AG04449 (cell line): ENCODE results near the gene LRIG3.
"Not testable (repeated sequence)": the region's sequence is repeated elsewhere in the genome, so short reads cannot be mapped to it uniquely, and the experiment has no call there.

Source experiments
- CTCF ChIA-PET: fragments of 350-600 bp; formaldehyde crosslinking; extraction: SDS; loops from one replicate; lab custom pipeline; 2021; ENCODE audit warnings: antibody characterized with exemption; lab: Yijun Ruan, JAX
- POLR2A ChIA-PET: fragments of 400-600, 350-600 bp; formaldehyde crosslinking; extraction: SDS; loops from one replicate; lab custom pipeline; 2020; ENCODE audit warnings: antibody characterized with exemption, inconsistent platforms; lab: Yijun Ruan, JAX
- DNase-seq: peaks from one replicate; pipeline ENCODE4 v3.0.0-alpha.2; 2010; ENCODE audit warnings: low read depth, low spot score
- H3K4me3 ChIP-seq: 2 replicates; pipeline ENCODE4 v1.5.1; 2011; ENCODE audit warnings: low read depth, mild to moderate bottlenecking, control low read depth, low read length
- TF ChIP-seq, protein P1 (sequence below): IDR thresholded peaks from one replicate; pipeline ENCODE4 v1.5.1; 2011; ENCODE audit warnings: mild to moderate bottlenecking, moderate library complexity, low read length, control low read depth, inconsistent platforms; ENCODE audit not compliant: insufficient read depth; ENCODE audit errors: missing control alignments

The LRIG3 gene

DNA sequence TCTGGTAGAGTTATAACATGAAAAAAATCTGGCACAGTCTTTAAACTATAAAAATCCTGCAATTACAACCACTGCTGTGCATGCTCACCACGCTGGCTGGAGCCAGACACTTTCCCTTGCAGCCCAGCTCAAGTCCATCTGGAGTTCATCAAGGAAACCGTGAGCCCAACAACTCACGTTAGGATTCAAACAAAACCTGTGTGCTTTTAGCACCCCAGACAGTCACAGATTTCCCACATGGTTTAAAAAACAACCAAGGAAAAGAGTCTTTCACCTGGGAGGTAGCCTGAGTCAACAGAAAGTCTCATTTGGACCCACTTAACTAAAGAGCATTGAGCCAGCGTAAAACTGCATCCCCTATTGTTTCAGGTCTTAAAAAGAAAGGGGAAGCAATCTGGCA lies 4.7 kb downstream of the LRIG3 start:
- TF ChIP-seq, protein P1, sequence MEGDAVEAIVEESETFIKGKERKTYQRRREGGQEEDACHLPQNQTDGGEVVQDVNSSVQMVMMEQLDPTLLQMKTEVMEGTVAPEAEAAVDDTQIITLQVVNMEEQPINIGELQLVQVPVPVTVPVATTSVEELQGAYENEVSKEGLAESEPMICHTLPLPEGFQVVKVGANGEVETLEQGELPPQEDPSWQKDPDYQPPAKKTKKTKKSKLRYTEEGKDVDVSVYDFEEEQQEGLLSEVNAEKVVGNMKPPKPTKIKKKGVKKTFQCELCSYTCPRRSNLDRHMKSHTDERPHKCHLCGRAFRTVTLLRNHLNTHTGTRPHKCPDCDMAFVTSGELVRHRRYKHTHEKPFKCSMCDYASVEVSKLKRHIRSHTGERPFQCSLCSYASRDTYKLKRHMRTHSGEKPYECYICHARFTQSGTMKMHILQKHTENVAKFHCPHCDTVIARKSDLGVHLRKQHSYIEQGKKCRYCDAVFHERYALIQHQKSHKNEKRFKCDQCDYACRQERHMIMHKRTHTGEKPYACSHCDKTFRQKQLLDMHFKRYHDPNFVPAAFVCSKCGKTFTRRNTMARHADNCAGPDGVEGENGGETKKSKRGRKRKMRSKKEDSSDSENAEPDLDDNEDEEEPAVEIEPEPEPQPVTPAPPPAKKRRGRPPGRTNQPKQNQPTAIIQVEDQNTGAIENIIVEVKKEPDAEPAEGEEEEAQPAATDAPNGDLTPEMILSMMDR: no peak
- H3K4me3 ChIP-seq: peak overlapping the region; percentile 96
- ChIA-PET POLR2A (interaction anchor here (1.6 kb wide), 1 partner anchor 126 kb away, joined by 3 read pairs; no protein-coding TSS in a partner anchor), CTCF (interaction anchor here (1.2 kb wide), 1 partner anchor 375 kb away, joined by 4 read pairs; no protein-coding TSS in a partner anchor)
- DNase-seq: no peak

DNA sequence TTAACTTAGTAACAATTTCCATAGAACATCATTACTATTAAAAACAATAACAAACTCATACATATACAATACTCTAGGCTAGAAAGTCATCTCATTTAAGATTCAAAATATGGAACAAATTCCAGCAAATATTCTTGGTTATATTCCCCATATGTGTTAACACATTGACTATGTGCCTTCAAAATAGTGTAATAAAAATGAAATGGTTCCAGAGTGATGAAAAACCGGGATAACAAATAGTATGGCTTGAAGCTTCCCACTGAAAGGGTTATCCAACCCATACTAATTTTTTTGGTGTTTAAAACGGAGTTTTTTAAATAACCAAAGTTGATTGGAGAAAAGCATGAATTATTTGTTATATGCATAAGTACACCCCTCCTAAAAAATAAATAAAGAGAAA lies 5.3 kb downstream of the LRIG3 start:
- ChIA-PET CTCF (interaction anchor here (1.2 kb wide), 1 partner anchor 374 kb away, joined by 4 read pairs; no protein-coding TSS in a partner anchor), POLR2A (interaction anchor here (1.6 kb wide), 1 partner anchor 126 kb away, joined by 3 read pairs; no protein-coding TSS in a partner anchor)
- TF ChIP-seq, protein P1: no peak
- H3K4me3 ChIP-seq: peak overlapping the region; percentile 96
- DNase-seq: no peak

DNA sequence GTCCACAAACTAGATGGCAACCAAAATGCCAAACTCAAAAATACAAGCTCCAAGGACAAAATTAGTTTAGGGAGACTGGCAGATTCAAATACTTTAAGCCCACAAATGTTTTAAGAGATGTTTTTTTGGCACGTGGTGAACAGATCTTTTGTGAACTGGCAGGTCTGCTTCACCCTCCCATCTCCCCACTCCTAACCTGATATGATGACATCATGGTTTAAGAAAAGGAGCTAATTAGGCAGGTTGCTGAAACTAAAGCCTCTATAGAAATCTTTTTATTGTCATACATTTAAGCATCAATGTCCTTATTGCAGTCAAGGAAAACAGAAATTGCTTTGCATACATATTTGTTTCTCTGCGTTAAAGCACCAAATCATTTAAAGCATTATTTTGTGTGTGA lies 5.8 kb downstream of the LRIG3 start:
- POLR2A ChIA-PET: interaction anchor here (1.6 kb wide), 1 partner anchor 127 kb away, joined by 3 read pairs; no protein-coding TSS in a partner anchor

DNA sequence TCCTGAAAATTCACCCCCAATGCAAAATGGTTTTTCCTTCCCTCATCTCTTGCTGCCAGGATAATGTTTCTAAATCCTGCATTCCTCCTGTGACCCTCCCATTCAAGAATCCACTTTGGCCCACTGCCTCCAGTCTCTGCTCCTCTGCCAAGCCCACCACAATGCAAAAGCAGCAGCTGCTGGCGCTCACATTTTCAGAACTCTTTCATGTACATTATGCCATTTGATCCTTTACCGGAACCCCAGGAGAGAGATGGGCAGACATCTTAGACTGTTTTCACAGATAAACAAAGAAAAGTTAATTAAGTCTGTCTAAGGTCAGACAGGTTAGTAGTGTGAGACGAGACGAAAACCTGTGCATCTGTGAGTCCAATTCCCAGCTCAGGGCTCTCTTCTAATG lies 12.9 kb downstream of the LRIG3 start:
- POLR2A ChIA-PET: no interaction called here
- CTCF ChIA-PET: interaction anchor here (0.7 kb wide), 1 partner anchor 14 kb away, joined by 3 read pairs; no protein-coding TSS in a partner anchor
- no peak overlapping the region for H3K4me3 ChIP-seq
- TF ChIP-seq, protein P1: no peak
- DNase-seq: no peak

More for the DNA sequence above, 5.8 kb downstream of the LRIG3 start:
- no peak for DNase-seq
- TF ChIP-seq, protein P1: no peak
- CTCF ChIA-PET: interaction anchor here (1.2 kb wide), 1 partner anchor 374 kb away, joined by 4 read pairs; no protein-coding TSS in a partner anchor
- no peak overlapping the region for H3K4me3 ChIP-seq

DNA sequence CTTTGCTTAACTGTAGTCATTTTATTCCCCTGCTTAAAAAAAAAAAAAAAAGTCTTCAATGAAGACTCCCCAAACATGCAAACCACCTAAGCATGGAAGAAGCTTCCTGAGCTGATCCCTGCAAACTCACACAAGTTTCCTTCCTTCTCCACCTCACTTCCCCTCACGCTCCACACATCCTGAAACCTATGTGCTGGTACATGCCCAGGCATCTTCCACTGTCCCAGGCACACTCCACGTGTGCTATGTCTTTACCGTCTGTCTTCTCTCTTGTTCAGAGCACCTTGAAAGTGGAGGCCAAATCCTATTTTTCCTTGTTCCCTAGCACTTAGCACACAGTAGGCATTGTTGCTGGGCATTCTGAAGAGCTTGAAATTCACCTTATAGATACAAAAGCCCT lies 13.4 kb downstream of the LRIG3 start:
- TF ChIP-seq, protein P1: no peak
- DNase-seq: no peak
- CTCF ChIA-PET: no interaction called here
- H3K4me3 ChIP-seq: no peak overlapping the region
- POLR2A ChIA-PET: no interaction called here

DNA sequence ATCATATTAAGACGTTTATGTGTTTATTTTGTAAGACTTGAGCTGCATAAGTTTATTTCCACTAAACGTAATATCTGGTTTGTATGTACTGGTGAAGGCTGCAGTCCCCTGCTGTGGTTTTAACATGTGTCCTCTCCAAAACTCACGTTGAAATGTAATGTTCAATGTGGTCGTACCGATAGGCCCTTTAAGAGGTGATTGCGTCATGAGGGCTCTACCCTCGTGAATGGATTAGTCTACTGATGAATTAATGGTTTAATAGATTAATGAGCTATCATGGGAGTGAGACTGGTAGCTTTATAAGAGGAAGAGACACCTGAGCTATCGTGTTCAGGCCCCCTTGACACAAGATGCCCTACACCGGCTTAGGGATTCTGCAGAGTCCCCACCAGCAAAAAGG lies 14.9 kb downstream of the LRIG3 start:
- POLR2A ChIA-PET: interaction anchor here (0.6 kb wide), 1 partner anchor 73 kb away, joined by 3 read pairs; no protein-coding TSS in a partner anchor
- DNase-seq: no peak
- no peak overlapping the region for H3K4me3 ChIP-seq
- TF ChIP-seq, protein P1: no peak
- CTCF ChIA-PET: interaction anchor here (1.1 kb wide), 1 partner anchor 189 kb away, joined by 3 read pairs; no protein-coding TSS in a partner anchor

DNA sequence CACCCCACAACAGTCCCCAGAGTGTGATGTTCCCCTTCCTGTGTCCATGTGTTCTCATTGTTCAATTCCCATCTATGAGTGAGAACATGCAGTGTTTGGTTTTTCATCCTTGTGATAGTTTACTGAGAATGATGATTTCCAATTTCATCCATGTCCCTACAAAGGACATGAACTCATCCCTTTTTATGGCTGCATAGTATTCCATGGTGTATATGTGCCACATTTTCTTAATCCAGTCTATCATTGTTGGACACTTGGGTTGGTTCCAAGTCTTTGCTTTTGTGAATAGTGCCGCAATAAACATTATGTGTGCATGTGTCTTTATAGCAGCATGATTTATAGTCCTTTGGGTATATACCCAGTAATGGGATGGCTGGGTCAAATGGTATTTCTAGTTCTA lies 17.6 kb downstream of the LRIG3 start:
- DNase-seq, POLR2A ChIA-PET, H3K4me3 ChIP-seq: not testable (repeated sequence)
- CTCF ChIA-PET: interaction anchor here (1.6 kb wide), 1 partner anchor 8 kb away, joined by 5 read pairs; no protein-coding TSS in a partner anchor
